T-helper 1 cell (primary cell): ENCODE results near the gene SARS2.

Experiments used
- DNase-seq, 5 donors: peaks; one replicate each; pipeline ENCODE4 v3.0.0-alpha.2; 2012 to 2020

SARS2 gene

GRCh38 chr19:38915329-38916321 lies 14.9 kb downstream of the SARS2 start:
- DNase-seq: no peak

DNA sequence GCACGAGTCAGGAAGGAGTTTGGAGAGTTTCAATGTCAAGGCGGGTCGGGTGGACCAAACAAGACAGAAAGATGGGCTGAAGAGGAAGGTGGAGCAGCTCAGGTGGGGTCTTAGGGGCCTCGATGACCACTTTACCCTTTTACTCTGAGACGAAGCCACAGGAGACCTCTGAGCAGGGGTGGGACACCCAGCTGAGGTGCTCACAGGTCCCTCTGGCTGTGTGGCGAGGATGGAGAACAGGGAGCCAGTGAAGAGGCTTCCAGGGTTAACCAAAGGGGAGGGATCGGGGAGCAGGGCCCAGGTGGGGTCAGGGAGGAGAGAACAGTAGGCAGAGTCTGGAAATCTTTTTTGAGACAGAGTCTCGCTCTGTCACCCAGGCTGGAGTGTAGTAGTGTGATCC lies 16.6 kb downstream of the SARS2 start:
- no peak for DNase-seq

DNA sequence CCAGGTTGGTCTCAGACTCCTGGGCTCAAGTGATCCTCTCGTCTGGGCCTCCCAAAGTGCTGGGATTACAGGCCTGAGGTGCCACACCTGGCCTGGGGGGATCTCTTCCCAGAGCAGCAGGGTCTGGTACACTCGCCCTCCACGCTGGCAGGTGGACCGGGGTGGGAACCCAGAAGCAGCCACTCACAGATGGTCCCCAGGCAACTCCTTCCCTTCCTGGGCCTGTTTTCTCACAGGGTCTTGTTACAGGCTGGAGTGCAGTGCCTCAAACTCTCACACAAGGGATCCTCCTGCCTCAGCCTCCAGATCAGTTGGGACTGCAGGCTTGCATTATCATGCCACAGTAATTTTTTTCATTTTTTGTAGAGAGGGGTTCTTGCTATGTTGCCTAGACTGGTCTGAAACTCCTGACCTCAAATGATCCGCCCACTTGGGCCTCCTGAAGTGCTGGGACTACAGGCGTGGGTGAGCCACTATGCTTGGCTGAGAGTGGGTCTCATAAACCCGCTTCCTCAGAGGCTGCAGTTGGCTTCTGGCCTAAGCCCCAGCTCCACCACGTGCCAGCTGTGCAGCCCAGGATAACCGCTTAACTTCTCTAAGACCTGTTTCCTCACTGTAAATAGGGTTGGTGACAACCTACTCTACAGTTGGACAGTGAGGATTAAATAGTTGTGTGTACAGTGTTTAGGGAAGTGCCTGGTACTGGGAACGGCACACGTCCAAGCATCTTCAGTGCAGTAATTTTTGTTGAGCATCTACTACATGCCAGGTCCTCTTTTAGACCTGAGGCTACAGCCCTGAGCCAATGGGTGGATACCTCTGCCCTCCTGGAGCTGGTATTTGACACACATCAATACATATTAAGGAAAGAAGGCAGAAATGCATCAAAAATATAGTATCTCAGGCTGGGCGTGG lies 17.7 kb downstream of the SARS2 start:
- DNase-seq: no peak

GRCh38 chr19:38911388-38912001 lies 19.1 kb downstream of the SARS2 start:
- DNase-seq: no peak

DNA sequence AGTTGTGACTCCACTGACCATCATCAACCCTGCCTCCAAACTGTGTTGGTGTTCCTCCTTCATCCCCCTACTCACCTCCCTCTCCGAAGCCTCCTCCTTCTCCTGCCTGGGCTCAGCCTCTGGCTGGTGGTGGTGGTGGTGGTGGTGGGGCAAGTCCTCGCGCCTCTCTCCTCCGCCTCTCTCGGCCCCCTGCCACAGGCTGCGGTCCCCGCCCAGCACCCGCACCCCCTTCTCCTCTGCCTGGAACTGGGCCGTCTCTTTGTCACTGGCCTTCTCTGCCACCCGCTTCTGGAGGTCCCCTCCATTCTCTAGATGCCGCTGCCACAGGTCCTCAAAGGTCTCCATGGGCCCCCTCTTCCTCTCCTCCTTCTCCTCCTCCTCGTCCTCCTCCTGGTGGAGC lies 20.1 kb downstream of the SARS2 start:
- DNase-seq: no peak

DNA sequence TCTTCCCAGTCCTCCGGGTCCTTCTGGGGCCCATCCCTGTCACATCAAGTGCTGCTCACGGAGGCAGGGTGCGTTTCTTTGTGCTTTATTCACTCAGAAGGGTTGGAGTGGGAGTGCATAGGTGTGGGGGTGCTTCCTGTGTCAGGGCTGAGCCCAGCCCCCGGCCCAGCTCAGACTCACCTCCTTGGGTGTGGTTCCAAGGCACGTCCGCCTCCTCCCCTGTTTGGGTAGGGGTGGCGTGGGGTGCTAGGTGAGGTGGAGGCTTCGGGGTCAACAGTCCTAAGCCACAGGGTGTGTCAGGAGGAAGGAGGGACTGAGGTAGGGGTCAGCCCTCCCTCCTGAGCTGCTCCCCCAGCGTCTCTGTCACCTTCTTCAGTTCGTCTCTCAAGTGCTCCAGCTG lies 21.7 kb downstream of the SARS2 start:
- no peak for DNase-seq

- DNase-seq: no peak
Measured at GRCh38 chr19:38907670-38908069, 22.9 kb downstream of the SARS2 start.

DNA sequence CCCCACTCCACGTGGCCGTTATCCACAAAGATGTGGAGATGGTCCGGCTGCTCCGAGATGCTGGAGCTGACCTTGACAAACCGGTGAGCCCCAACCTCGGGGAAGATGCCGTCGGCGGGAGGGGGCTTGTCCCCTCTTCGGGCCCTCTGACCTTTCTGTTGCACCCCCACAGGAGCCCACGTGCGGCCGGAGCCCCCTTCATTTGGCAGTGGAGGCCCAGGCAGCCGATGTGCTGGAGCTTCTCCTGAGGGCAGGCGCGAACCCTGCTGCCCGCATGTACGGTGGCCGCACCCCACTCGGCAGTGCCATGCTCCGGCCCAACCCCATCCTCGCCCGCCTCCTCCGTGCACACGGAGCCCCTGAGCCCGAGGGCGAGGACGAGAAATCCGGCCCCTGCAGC lies 23.3 kb downstream of the SARS2 start:
- DNase-seq: no peak

DNA sequence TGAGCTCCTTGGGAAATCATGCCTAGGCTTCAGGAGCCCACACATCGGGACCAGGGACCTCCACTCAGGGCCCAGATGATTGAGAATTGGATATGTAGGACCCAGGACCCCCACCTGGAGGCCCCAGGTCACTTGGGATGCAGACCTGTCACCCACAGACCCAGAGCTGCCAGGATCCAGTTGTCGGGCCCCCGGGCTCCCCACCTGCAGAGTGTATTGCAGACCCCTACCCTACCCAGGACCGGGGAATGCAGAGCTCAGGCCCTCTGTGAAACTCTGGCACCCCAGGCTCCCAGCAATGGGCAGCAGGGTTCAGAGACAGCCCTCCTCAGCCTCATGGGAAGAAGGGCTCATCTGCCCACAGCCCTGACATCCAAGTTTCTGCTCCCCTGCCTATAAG lies 24.9 kb downstream of the SARS2 start:
- DNase-seq: no peak

DNA sequence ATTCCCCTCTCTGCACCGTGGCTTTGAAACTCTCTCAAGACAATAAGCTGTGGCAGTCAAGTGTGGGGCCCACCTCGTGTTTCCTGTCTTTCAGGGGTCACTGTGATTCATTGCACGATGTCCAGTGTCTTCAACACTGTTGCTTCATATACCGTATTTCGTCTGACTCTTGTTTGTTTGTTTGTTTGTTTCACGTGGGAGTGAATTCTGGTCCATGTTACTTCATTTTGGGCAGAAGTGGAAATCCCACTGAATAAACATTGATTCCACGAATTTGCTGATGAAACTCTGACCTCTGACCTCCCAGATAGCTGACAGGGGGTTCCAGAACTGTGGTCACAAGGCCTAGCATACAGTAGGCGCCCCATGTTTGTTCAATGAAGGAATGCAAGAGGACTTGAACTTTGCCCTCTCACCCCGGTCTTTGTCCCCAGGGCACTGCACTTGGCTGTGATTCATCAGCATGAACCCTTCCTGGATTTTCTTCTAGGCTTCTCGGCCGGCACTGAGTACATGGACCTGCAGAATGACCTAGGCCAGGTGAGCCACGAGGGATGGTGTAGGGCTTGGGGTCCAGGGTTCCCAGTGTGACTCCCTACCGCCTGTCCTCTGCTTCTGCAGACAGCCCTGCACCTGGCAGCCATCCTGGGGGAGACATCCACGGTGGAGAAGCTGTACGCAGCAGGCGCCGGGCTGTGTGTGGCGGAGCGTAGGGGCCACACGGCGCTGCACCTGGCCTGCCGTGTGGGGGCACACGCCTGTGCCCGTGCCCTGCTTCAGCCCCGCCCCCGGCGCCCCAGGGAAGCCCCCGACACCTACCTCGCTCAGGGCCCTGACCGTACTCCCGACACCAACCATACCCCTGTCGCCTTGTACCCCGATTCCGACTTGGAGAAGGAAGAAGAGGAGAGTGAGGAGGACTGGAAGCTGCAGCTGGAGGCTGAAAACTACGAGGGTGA lies 25.7 kb downstream of the SARS2 start:
- DNase-seq: no peak

DNA sequence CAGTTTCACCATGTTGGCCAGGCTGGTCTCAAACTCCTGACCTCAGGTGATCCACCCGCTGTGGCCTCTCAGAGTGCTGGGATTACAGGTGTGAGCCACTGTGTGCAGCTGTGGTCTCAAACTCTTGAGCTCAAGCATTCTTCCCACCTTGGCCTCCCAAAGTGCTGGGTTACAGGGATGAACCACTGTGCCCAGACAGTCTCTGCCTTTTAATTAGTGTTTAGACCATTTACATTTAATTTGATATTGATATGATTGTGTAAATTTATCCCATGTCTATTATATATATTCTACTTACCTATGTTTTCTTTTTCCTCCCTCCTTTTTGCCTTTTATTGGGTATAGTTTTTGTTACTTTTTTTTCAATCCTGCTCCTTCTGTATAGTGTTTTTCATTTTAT lies 28.9 kb downstream of the SARS2 start:
- no peak for DNase-seq

- no peak for DNase-seq
Measured at GRCh38 chr19:38900743-38901190, 29.8 kb downstream of the SARS2 start.

DNA sequence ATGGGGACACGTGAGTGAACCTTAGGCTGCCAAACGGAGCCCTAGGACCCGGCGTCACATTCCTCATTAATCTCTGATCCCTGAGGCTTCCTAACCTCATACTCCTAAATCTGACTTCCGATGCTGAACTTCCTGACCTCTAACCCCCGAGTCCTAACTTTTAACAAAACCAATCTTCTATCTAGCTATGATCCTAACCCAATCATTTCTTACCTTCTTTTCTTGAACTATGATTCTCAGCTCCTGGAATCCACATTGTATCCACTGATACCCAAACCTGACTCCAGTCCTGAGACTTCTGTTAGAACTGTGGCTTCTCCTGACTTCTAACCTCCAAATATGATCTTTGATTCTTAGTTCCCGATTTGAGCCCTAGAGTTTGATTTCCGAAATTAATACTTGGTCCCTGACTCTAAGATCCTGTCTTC lies 30.3 kb downstream of the SARS2 start:
- DNase-seq: no peak

DNA sequence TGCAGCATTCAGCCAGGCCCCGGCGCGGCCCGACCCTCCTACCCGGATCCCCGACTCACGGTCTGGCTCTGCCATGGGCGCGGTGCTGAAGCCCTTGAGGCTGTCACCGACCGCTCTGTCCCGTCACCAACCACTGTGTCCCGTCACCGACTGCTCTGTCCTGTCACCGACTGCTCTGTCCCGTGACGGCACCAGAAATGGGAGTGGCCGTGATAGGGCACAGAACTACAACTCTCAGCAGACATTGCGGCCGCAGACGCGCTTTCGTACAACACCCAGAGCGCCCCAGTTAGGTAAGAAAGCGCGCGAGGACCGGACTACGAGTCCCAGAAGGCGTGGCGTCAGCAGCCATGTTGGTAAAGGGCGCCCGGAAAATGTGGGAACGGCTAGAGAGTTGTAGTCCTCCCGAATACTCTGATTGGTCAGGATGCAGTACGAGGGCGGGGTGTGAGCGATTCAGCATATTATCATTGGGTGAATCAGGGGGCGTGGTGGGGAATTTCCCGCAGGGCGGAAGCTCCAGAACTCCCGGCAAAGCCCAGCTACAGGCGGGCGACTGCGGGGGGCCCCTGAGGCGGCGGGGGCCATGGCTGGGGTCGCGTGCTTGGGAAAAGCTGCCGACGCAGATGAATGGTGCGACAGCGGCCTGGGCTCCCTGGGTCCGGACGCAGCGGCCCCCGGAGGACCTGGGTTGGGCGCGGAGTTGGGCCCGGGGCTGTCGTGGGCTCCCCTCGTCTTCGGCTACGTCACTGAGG lies 30.9 kb downstream of the SARS2 start, which contains the start of the genes NFKBIB and SIRT2:
NFKBIB (plus strand) TSS at position 523 of the 755 bp plus-strand sequence; CDS start at position 587, 64 bp downstream.
SIRT2 (minus strand) TSS at position 172 of the 755 bp plus-strand sequence; CDS start at position 75, 97 bp downstream.
- DNase-seq: peak; percentile 98 to 100 (median 99)

DNA sequence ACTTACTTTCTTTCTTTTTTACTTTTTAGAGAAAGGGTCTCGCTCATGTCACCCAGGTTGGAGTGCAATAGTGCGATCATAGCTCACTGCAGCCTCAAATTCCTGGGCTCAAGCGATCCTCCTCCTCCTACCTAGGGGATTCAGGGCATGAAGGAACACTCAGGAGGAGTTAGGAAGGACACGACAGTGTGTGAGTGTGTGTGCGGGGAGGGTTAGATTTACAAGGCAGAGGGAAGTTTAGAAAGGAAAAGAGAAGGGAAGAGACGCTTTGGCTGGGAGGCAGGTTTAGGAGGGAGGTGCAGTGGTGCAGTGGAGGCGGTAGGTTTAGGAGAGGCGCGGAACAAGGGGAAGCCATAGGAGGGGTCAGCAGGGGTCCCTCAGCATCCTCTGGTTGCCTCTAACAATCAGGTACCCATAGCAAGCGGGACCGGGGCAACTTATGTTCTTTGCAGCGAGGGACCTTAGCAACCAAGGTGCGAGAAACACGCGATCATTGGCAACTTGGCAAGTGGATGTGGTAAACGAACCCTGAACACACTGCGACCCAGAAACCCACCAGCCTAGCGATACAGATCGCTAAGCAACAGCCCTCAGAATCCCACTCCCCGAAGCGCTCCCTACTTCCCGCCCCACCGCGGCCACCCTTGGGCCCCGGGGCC lies 31.6 kb downstream of the SARS2 start:
- no peak for DNase-seq

- DNase-seq: no peak
Measured at GRCh38 chr19:38894968-38895367, 35.6 kb downstream of the SARS2 start.

DNA sequence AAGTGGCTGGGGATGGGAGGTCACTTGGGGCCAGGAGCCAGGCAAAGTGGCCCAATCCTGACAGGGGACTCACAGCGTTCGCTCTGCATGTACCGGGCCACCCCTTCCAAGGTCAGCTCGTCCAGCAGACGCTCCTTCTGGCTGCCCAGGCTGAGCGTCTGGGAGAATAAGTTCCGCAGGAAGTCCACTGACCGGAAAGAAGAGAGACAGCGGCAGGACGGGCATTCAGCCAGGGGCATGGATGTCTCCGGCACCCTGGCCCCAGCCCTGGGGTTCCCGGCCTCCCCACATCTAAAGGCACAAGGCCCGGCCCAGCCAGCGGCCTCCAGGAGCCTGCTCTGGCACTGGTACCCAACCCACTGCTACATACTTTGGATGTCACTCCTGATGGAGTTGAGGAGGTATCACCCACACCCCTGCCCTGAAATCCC lies 37.2 kb downstream of the SARS2 start:
- DNase-seq: no peak

DNA sequence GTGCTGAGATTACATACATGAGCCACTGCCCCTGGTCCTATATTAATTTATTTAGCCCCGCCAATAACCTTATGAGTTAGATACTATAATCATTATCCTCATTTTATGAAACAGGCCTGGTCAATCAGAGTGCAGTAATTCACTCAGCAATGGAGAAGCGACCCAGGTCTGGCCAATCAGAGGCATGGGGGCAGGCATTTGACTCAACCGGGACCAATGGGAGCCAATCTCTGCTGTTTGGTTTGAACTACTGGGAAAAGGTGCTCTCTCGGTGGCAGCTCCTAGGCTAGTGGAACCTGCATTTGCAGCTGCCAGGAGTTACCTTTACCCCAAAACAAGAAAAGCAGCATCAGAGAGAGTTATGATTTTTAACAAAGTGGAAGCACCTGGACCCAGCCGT lies 37.7 kb downstream of the SARS2 start:
- no peak for DNase-seq

DNA sequence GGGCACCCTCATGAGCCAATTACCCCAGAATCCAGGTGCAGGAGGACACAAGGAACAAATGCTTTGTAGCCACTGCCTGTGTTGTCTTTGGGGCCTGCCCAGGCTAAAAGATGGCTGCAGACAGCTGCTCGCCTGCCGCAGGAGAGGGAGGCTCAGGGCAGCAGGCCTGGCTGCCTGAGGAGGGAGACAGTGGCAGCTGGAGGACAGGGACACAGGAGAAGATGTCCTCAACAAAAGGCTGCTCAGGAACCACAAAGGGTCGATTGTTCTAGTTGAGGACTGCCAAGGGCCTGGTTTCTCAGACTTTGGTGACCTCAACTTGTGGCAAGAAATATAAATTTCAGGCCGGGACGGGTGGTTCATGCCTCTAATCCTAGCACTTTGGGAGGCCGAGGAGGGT lies 38.8 kb downstream of the SARS2 start:
- DNase-seq: no peak

DNA sequence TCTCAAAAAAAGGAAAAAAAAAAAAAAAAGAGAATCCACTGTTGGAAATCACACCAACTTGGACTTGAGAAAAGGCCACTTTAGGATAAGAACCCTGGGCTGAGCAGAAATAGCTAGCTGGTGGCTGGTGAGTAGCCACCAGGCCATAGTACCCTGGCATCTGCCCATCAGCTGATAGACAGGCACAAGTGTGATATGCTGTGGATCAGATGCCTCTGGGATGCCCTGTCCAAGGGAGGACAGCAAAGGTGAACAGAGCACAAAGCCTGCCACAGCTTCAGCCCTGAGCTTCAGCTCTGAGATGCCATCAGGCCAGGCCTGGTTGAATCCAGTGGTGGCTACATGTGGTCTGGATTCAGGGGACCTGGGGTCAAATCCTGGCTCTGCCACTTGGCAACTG lies 39.9 kb downstream of the SARS2 start:
- DNase-seq: no peak
